Activated T-helper 1 cell treated with Interleukin-2 at 50 U/mL for 16 hours (primary cell): Measurements from ENCODE around the gene PLEKHA1.

Experiments used
- DNase-seq: peaks from one replicate; pipeline ENCODE4 v3.0.0-alpha.2; 2020; ENCODE audit warnings: low read depth

Gene PLEKHA1

DNA sequence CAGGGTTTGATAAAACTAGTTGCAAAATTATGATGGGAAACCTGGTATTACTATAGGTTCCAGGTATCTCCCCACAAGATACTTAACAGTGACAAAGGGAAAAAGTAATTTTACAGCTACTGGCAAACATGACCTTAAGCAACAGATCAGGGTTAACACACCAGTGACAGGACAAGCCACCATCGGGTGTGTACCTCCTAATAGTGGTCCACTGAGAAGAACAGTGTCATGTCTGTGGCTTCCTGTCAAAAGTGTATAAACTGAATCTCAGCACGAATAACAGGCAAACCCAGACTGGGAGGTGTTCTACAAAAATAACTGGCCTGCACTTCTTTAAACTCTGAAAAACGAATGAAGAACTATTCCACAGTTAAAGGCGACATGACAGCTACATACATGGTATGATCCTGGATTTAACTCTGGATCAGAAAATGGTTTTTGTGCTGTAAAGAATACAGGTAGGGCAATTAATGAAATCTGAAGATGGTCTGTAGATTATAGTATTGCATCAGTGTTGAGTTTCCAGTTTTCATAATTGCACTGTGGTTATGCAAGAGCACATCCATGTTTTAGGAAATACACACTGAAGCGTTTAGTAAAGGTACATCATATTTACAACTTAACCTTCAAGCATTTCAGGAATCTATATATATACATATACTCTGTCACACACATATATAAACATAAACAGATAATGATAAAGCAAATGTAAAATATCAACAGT lies 47.9 kb downstream of the PLEKHA1 start:
- DNase-seq = no peak

DNA sequence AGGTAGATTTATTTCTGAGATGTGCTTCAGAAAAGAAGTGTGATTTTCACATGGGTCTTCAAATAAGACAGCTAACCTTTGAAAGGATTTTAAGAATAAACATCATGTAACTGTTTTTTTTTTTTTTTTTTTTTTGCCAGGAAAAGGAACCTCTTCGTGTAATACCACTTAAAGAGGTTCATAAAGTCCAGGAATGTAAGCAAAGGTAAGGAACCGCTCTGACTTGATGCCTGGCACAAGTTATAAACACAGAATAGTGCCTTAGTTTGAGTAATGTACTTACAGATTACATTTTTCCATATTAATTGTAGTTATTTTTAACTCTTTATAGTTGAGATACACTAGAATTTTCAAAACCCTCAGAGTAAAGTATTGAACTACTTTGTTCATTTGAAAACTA lies 49.6 kb downstream of the PLEKHA1 start:
- DNase-seq = no peak

DNA sequence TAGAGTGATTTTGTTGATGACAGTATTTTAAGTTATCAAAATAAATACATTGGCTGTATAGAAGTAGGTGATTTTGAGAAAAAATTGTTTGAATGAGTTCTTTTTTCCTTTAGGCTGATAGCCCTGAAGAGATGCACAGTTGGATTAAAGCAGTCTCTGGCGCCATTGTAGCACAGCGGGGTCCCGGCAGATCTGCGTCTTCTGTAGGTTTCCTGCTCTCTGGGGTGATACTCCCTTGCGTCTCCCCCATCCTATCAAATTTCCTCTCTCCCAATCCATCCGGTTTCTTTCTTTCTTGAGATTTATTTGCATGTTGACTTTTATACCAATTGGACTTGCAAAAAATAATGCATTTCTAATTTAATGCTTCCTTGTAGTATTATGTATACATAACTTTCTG lies 52.3 kb downstream of the PLEKHA1 start:
- DNase-seq = no peak

DNA sequence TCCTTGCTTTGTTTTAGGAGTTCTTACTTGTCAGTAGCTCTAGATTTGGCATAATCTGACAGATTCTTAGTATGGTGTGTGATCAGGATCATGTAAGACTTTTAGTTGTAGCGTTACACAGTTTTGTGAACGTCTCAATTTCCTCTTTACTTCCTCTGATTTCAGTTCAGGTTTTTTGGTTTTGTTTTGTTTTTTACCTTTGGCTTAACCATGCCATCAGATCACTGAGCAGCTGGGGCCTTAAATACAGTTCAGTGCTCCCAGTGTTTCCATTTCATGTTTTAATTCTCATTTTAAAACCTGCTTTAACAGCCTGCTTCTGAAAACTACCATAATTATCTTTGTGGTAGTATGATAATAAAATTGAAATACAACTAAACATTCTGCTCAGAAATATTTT lies 52.8 kb downstream of the PLEKHA1 start:
- no peak for DNase-seq

DNA sequence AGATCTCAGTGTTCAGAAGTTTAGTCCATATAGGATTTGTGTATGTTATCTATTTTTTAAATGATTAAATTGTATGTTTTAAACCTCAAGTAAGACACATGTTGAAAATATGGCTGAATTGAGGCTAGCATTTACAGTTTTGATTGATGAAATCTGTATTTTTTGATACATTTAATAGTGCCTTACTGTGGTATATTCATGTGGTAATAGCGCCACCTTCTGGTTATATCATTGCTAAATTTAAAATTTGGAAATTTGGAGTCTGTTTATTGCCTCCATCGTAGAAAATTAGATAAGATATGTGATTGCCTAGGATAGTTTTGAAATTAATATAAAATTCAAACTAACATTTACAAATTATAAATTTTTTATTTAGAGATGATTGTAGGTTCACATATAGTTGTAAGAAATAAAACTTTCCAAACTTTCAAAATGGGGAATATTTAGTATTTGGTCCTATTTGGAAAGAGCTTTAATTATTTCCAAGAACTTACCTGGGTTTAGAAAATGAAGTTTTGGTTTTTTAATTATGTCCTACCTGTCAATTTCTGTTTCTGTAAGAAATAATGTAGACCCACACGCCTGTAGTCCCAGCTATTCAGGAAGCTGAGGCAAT lies 60.8 kb downstream of the PLEKHA1 start:
- no peak for DNase-seq

DNA sequence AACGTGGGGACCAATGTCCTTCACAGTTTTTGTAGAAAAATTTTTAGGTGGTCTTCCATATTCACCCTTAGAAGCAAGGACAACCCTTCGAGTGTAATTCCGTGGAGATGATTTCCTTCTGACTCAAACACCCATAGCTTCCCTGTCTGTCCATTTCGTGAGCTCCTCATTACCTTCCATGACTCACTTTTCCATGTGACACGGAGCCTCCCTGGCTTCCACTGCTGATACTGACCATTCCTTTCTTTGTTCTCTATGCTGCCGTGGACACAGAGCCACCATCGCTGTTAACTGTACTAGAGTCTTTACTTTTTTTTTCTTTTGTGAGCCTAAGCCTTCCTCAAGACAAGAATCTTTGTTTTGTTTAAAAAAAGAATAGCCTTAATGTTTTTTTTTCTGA lies 67.5 kb downstream of the PLEKHA1 start:
- DNase-seq = no peak

DNA sequence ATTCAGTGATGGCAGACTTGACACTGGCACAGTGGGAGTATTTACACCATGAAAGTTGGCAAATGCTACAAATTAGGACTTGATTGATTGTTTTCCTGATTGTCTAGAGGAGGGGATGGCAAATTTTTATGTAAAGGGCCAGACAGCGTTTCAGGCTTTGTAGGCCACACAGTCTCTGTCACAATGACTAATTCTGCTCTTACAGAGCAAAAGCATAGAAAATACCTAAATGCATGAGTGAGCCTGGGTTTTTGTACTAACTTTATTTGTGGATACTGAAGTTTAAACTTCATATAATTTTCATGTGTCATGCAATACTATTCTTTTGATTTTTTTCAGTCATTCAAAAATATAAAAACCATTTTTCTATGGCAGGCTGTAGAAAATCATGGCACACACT lies 71.0 kb downstream of the PLEKHA1 start:
- no peak for DNase-seq

DNA sequence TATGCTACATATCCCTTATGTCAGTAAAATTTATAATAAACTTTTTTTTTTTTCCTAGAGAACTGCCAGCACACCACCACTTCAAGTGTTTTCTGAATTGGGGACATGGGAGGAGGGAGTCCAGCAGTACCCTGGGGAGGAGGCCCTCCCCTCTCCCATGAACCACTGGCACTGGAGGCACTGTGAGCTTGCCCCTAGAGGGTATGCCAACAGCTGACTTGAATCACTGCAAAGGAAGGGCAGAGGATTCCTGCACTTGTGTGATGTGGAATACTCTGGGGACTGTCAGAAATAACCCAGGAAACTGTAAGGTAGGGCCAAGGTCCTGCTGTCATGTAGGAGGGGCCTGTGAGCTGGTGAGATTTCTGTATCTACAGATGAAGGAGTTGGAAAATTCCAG lies 71.4 kb downstream of the PLEKHA1 start:
- no peak for DNase-seq

DNA sequence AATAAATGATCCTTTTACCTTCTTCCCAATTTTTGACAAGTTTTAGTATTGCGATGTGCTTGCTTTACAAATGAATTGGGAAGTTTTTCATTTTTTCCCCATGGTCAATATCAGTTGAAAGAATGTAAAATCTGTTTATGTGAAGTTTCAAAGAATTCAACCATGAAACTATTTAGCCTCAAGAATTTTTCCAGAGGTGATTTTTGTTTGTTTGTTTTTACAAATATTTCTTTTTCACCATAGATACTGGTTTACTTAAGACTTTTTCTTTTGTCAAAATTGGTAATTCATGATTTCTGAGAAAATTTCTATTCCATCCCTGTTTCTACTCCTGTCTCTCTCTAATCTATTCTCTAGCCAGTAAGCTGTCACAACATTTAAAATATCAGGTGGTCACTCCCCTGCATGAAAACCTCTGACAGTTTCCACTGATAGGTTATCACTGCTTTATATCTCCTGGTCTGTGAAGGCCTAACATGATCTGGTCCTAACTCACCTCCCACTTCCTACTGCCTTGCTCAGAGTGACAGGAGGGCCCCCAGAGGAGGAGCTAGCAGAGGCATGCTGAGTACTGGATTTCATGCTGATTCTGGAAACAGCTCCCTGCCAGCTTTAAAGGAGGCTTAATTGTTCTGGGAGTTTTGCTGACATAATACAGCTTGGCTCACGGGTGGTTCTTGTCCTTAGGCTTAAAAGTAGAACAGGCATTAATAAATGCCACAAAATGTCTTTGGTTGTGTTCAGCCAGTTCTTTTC lies 72.3 kb downstream of the PLEKHA1 start:
- no peak for DNase-seq

DNA sequence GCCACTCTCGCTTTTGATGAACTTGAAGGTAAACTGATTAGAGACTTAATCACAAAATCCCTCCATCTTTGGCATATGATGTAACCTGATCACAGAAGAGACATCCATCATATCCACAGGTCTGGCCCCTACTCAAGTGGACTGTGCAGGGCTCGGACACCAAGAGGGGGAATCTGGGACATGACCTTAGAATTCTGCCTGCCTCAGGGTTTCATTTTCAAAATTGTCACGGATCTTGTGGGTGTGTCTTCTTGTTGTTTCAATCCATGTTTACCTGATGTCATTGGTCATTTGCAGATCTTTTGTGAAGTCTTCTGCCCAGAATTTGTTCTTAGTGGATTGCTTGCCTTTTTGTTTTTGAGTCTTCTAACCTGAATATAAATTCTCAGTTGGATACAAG lies 74.1 kb downstream of the PLEKHA1 start:
- DNase-seq = no peak

DNA sequence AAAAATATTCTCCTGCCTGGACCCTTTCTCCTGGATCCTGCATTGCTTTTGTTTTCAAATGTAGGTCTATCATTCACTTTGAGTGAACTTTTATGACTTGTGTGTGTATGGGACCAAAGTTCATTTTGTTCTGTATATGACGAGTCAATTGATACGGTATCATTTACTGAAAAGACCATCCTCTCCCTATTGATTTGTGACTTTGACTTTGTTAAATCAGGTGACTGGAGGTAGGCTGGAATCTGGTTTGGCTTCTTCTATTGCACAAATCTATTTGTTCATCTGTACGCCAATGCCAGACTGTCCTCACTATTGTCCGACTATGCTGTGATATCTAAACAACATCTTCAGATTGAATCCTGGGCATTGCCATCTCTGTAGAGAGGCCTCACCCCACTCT lies 74.6 kb downstream of the PLEKHA1 start:
- DNase-seq = no peak

DNA sequence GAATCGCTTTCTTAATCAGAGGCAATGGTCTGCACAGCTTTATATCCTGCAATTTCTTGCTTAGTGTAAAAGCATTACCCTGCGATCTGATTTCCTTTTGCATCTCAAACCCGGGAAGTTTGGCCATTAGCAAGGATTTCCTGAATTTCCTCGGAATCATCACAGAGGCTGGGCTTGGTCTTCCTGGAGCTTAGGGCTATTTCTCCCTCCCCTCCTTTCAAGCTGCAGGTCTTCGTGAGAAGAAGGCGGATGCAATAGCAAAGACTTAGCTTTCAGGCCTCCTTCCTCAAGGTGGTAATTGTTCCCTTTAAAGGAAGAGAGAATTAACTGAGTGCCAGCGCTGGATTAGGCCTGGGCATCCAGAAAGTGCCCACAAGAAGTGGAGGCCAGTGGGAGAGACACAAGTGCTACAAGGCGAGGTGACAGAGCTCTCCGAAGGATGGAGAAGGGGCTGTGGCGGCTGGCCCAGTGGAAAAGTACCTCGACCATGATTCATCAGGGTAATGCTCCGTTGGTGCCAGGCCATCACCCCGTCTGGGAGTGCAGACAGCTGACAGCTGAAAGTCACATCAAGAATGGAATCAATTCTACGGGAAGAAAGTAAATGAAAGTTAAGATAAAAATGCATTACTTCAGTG lies 76.0 kb downstream of the PLEKHA1 start:
- DNase-seq = no peak

DNA sequence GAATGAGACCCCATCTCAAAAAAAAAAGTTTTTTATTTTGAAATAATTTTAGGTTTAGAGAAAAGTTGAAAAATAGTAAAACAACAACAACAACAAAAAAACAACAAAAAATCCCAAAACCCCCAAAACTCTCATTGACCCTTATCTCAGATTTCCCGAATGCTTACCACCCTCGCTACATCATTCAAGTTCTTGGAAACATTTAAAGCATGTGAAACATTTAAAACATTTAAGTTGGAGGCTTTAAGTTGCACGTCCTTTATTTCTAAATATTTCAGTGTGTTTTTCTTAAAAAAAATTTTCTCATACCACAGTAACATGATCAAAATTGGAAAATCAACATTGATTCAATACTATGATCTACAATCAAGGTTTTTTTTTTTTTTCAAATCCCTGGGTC lies 79.6 kb downstream of the PLEKHA1 start:
- no peak for DNase-seq

DNA sequence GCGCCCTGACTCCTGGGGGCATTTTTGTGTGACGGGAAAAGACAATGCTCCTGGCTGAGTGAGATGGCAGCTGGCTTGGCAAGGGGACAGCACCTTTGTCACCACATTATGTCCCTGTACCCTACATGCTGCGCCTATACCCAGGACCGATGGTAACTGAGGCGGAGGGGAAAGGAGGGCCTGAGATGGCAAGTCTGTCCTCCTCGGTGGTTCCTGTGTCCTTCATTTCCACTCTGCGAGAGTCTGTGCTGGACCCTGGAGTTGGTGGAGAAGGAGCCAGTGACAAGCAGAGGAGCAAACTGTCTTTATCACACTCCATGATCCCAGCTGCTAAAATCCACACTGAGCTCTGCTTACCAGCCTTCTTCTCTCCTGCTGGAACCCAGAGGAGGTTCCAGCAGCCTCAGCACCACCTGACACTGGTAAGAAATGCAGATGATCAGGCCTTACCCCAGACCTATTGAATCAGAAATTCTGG lies 80.1 kb downstream of the PLEKHA1 start, which contains the start of gene ARMS2:
Gene ARMS2, plus strand, starts transcription at position 51 of the 478 bp plus-strand sequence. Its CDS starts 75 bp downstream, at position 126.
- DNase-seq = no peak

DNA sequence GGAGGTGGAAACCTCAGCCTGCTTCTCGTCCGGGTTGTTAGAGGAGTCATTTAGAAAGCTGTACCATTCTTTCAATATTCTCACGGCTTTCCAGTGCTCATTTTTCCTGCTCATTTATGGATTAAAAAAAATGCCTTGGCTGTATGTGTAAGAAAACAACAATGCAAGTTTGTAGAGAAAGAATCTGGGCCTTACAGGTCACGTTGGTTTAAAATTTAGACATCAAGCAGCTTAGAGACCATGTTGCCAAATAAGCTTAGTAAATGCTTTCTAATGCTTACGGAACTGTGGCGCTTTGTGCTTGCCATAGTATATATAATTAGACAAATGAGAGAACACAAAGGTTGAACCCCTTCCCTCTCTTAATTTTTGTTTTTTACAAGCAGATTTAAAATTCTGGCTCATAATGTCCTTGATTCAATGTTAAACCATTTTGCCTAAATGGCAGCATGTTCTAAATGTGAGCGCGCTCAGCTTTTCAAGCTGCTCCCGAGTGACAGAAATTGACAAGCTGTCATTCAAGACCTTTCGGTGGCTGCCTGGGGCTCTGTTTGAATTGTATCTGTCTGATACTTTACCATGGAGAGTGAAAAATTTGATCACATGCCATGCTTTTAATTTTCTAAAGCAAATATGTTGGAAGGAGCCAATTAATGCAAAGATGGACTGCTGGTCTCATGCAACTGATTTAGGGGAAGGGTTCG lies 81.0 kb downstream of the PLEKHA1 start:
- no peak for DNase-seq

DNA sequence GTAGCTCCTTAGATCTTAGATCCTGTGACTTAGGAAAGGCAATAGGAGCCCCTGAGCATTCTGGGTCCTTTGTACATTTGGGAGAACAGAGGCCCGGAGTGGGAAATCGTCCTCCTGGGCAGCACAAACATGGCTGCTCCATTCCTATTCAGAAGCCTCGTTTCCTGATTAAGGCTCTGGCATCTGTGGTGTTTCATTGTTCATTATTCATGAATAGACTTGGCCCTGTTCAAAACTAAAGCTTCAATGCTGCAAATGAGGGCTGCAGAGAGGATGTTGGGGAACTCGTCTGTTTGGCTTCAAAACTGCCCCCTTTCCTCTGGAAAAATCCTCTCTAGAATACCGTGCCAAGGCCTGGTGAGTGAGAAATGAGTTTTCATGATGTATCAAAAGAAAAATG lies 83.4 kb downstream of the PLEKHA1 start:
- no peak for DNase-seq

DNA sequence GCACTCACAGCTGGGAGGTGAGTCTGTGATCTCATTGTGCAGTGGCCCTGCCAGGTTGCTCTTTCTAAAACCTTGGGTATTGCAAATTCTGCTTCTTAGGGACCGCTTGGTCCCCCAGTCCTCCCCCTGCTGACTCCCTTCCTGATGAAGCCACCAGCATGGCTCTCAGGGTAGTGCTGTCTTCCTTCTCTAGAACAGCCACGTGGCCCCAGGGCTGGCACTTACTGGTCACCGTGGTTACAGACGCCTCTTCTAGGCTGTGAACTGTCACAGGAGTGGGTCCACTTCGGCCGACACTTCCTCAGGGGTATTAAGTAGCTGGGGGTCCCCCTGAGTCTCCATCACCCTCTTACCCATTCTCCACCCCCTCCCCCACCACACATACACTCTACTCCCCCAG lies 84.2 kb downstream of the PLEKHA1 start:
- DNase-seq = no peak

DNA sequence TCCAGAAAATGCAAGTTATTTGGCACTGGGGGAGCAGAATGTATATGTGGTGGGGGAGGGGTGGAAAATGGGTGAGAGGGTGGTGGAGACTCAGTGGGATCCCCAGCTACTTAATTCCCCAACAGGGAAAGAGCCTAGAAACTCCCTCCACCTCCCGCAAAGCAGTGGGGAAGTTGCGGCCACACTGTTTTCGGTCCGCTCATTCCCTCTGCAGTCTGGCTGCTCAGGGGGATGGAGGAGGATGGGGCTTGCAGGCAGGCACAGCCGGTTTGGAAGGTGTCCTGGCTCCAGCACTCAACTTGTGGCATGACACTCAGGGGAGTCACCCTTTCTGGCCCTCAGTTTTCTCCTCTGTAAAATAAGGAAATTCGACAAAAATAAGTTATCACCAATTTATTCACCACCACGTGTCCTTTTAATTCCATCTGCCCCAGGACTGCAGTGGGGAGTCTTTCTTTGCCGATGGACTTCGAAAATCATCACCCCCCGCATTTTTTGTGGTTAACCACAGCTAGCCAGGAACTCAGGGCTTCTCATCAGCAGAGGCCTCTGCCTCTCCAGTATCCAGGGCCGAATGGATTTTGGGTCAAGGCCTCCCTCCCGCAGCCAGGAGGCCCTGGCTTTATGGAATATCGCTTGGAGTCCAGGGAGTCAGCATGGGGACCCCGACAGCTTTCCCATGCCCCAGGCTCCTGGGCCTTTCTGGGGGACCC lies 85.2 kb downstream of the PLEKHA1 start:
- DNase-seq = no peak

DNA sequence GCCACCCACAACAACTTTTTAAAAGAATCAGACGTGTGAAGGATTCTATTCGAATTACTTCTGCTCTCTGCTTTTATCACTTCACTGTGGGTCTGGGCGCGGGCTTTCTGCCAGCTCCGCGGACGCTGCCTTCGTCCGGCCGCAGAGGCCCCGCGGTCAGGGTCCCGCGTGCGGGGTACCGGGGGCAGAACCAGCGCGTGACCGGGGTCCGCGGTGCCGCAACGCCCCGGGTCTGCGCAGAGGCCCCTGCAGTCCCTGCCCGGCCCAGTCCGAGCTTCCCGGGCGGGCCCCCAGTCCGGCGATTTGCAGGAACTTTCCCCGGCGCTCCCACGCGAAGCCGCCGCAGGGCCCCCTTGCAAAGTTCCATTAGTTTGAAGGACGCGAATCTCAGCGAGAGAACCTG lies 86.4 kb downstream of the PLEKHA1 start:
- DNase-seq = no peak

DNA sequence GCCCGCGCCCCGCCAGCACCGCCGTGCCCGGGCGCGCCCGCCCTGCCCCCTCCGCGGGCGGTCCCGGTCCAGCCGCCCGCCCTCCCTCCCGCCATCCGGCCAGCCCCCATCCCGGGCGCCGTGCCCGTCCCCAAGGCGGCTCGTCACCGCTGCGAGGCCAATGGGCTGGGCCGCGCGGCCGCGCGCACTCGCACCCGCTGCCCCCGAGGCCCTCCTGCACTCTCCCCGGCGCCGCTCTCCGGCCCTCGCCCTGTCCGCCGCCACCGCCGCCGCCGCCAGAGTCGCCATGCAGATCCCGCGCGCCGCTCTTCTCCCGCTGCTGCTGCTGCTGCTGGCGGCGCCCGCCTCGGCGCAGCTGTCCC lies 86.8 kb downstream of the PLEKHA1 start, which contains the start of gene HTRA1:
Gene HTRA1, plus strand, starts transcription at position 187 of the 362 bp plus-strand sequence. Its CDS starts 100 bp downstream, at position 287.
- DNase-seq = no peak
